ENCODE data around the gene NUP210L. TPM values are rescaled to one million over a fixed set of nuclear protein-coding genes. Genes with fewer than 3 reads are reported as not detected.

NUP210L gene
- polyA plus RNA-seq, 4 donors = 0.01 to 0.03 TPM; not detected in 2

GRCh38 chr1:153961421-153961820 lies 193.5 kb downstream of the NUP210L start:
- Histone ChIP-seq H3K27ac (ENCODE audit: low read depth in 1 of 3, low read length in 2 of 3) (peak overlapping the region in 1 of 3 donors; percentile 18), H3K36me3 (ENCODE audit: control insufficient read depth in 3 of 3, insufficient read depth in 2 of 3, low read depth in 1 of 3, low read length in 3 of 3) (peaks cover 0 to 20% (median 0%) of the 10 kb centered on the region in 3 donors), H3K27me3 (ENCODE audit: control insufficient read depth in 3 of 3, insufficient read depth in 3 of 3, low read length in 3 of 3) (no peaks in the 10 kb centered on the region), H3K4me1 (ENCODE audit: control insufficient read depth in 3 of 3, insufficient read depth in 2 of 3, low read depth in 1 of 3, low read length in 2 of 3) (peaks cover 2 to 36% (median 18%) of the 10 kb centered on the region in 3 donors), H3K4me3 (ENCODE audit: low read depth in 1 of 3, low read length in 3 of 3) (peak overlapping the region in 1 of 3 donors; percentile 90), H3K9me3 (ENCODE audit: control insufficient read depth in 2 of 2, insufficient read depth in 1 of 2, low read depth in 1 of 2, low read length in 1 of 2) (no peaks in the 10 kb centered on the region)
- FAIRE-seq (no peak), DNase-seq (no peak)
- WGBS, 3 donors = 80 to 94% (median 84%) methylated on average over 4 of the region's 4 CpGs

DNA sequence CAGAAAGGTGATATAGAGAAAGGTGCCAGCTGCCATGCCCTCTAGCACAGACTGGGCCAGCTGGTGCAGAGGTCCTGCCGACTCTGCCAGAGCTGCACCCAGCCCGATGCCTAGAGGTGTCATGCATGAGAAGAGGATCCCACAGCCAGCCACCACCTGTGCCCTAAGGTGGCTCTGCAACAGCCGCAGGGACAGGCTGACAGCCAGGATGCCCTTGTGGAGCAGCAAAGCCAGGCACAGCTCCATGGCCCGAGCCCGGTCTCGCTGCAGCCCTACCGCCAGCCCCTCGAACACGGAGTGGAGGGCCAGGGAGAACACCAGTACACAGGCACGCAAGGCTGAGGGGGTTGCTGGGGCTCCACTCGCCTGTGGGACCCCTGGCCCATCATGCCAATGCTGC lies 194.7 kb downstream of the NUP210L start:
- Histone ChIP-seq H3K27me3 (ENCODE audit: control insufficient read depth in 3 of 3, insufficient read depth in 3 of 3, low read length in 3 of 3) (no peaks in the 10 kb centered on the region), H3K4me3 (ENCODE audit: low read depth in 1 of 3, low read length in 3 of 3) (no peak overlapping the region), H3K27ac (ENCODE audit: low read depth in 1 of 3, low read length in 2 of 3) (no peak overlapping the region), H3K9me3 (ENCODE audit: control insufficient read depth in 2 of 2, insufficient read depth in 1 of 2, low read depth in 1 of 2, low read length in 1 of 2) (no peaks in the 10 kb centered on the region), H3K4me1 (ENCODE audit: control insufficient read depth in 3 of 3, insufficient read depth in 2 of 3, low read depth in 1 of 3, low read length in 2 of 3) (peaks cover 2 to 42% (median 19%) of the 10 kb centered on the region in 3 donors), H3K36me3 (ENCODE audit: control insufficient read depth in 3 of 3, insufficient read depth in 2 of 3, low read depth in 1 of 3, low read length in 3 of 3) (peaks cover 0 to 24% (median 0%) of the 10 kb centered on the region in 3 donors)
- DNase-seq (no peak), FAIRE-seq (no peak)
- 92 to 96% (median 95%) methylated on average over 11 of the region's 11 CpGs for WGBS, 3 donors

- H3K4me1 ChIP-seq (ENCODE audit: control insufficient read depth in 3 of 3, insufficient read depth in 2 of 3, low read depth in 1 of 3, low read length in 2 of 3) = peaks cover 2 to 43% (median 19%) of the 10 kb centered on the region in 3 donors
- WGBS, 3 donors = 69 to 81% (median 73%) methylated on average over 3 of the region's 3 CpGs
These were observed 195.4 kb downstream of the NUP210L start for GRCh38 chr1:153959454-153959853.

GRCh38 chr1:153958961-153959260 lies 196.0 kb downstream of the NUP210L start:
- Histone ChIP-seq H3K4me1 (ENCODE audit: control insufficient read depth in 3 of 3, insufficient read depth in 2 of 3, low read depth in 1 of 3, low read length in 2 of 3) (peaks cover 2 to 43% (median 19%) of the 10 kb centered on the region in 3 donors), H3K4me3 (ENCODE audit: low read depth in 1 of 3, low read length in 3 of 3) (peak overlapping the region in 1 of 3 donors; percentile 2), H3K36me3 (ENCODE audit: control insufficient read depth in 3 of 3, insufficient read depth in 2 of 3, low read depth in 1 of 3, low read length in 3 of 3) (peaks cover 0 to 33% (median 0%) of the 10 kb centered on the region in 3 donors), H3K27ac (ENCODE audit: low read depth in 1 of 3, low read length in 2 of 3) (peak overlapping the region in 2 of 3 donors; percentile 38 to 73), H3K27me3 (ENCODE audit: control insufficient read depth in 3 of 3, insufficient read depth in 3 of 3, low read length in 3 of 3) (no peaks in the 10 kb centered on the region), H3K9me3 (ENCODE audit: control insufficient read depth in 2 of 2, insufficient read depth in 1 of 2, low read depth in 1 of 2, low read length in 1 of 2) (no peaks in the 10 kb centered on the region)
- 20 to 27% (median 25%) methylated on average over 4 of the region's 4 CpGs for WGBS, 3 donors
- no peak for DNase-seq
- FAIRE-seq = no peak

More at GRCh38 chr1:153959454-153959853, 195.4 kb downstream of the NUP210L start:
- Histone ChIP-seq H3K9me3 (ENCODE audit: control insufficient read depth in 2 of 2, insufficient read depth in 1 of 2, low read depth in 1 of 2, low read length in 1 of 2) (no peaks in the 10 kb centered on the region), H3K36me3 (ENCODE audit: control insufficient read depth in 3 of 3, insufficient read depth in 2 of 3, low read depth in 1 of 3, low read length in 3 of 3) (peaks cover 0 to 30% (median 0%) of the 10 kb centered on the region in 3 donors), H3K27me3 (ENCODE audit: control insufficient read depth in 3 of 3, insufficient read depth in 3 of 3, low read length in 3 of 3) (no peaks in the 10 kb centered on the region), H3K27ac (ENCODE audit: low read depth in 1 of 3, low read length in 2 of 3) (peak overlapping the region in 2 of 3 donors; percentile 38 to 73), H3K4me3 (ENCODE audit: low read depth in 1 of 3, low read length in 3 of 3) (no peak overlapping the region)
- DNase-seq (no peak), FAIRE-seq (no peak)

- peak; percentile 99 for DNase-seq
- no peaks in the 10 kb centered on the region for H3K9me3 ChIP-seq (ENCODE audit: control insufficient read depth in 2 of 2, insufficient read depth in 1 of 2, low read depth in 1 of 2, low read length in 1 of 2)
- WGBS, 3 donors = 0 to 1% (median 0%) methylated on average over 67 to 74 of the region's 75 CpGs
- no peaks in the 10 kb centered on the region for H3K27me3 ChIP-seq (ENCODE audit: control insufficient read depth in 3 of 3, insufficient read depth in 3 of 3, low read length in 3 of 3)
- peak within 1 kb of the TSS; percentile 64 to 90 (median 86) for H3K4me3 ChIP-seq (ENCODE audit: low read depth in 1 of 3, low read length in 3 of 3)
- FAIRE-seq = no peak
- peaks cover 0 to 39% (median 2%) of the 10 kb centered on the region in 3 donors for H3K36me3 ChIP-seq (ENCODE audit: control insufficient read depth in 3 of 3, insufficient read depth in 2 of 3, low read depth in 1 of 3, low read length in 3 of 3)
- peaks cover 2 to 43% (median 19%) of the 10 kb centered on the region in 3 donors for H3K4me1 ChIP-seq (ENCODE audit: control insufficient read depth in 3 of 3, insufficient read depth in 2 of 3, low read depth in 1 of 3, low read length in 2 of 3)
- H3K27ac ChIP-seq (ENCODE audit: low read depth in 1 of 3, low read length in 2 of 3) = peak within 1 kb of the TSS; percentile 39 to 94 (median 93)
These were observed 196.5 kb downstream of the NUP210L start, which contains the start of gene CRTC2 for GRCh38 chr1:153958111-153958960. TSS of gene CRTC2 (minus strand) at chr1:153958612. CDS start at chr1:153958497, 115 bp downstream.

DNA sequence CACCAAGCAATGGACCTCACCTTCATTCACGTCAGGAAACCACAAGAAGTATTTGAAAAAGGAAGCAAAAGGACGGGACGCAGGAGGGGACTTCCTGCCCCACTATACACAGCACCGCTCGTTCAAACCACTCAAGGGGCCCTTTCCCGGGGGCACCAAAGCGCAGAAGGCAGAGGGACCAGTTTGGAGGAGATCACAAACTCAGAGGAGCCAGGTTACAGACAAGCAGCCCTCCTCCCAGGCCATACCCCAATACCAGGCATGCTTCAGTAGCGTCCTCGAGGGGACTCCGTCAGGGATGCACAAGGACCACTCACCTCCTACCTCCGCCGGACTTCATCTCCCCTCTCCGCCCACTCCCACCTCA lies 197.1 kb downstream of the NUP210L start:
- peaks cover 0 to 44% (median 4%) of the 10 kb centered on the region in 3 donors for H3K36me3 ChIP-seq (ENCODE audit: control insufficient read depth in 3 of 3, insufficient read depth in 2 of 3, low read depth in 1 of 3, low read length in 3 of 3)
- WGBS, 3 donors = 0% methylated on average over 11 to 13 of the region's 13 CpGs
- DNase-seq = peak in 1 of 2 donors; percentile 33
- no peak for FAIRE-seq
- H3K4me3 ChIP-seq (ENCODE audit: low read depth in 1 of 3, low read length in 3 of 3) = peak overlapping the region; percentile 64 to 90 (median 86)
- H3K4me1 ChIP-seq (ENCODE audit: control insufficient read depth in 3 of 3, insufficient read depth in 2 of 3, low read depth in 1 of 3, low read length in 2 of 3) = peaks cover 2 to 43% (median 19%) of the 10 kb centered on the region in 3 donors
- peak overlapping the region; percentile 39 to 94 (median 93) for H3K27ac ChIP-seq (ENCODE audit: low read depth in 1 of 3, low read length in 2 of 3)
- no peaks in the 10 kb centered on the region for H3K27me3 ChIP-seq (ENCODE audit: control insufficient read depth in 3 of 3, insufficient read depth in 3 of 3, low read length in 3 of 3)
- no peaks in the 10 kb centered on the region for H3K9me3 ChIP-seq (ENCODE audit: control insufficient read depth in 2 of 2, insufficient read depth in 1 of 2, low read depth in 1 of 2, low read length in 1 of 2)

DNA sequence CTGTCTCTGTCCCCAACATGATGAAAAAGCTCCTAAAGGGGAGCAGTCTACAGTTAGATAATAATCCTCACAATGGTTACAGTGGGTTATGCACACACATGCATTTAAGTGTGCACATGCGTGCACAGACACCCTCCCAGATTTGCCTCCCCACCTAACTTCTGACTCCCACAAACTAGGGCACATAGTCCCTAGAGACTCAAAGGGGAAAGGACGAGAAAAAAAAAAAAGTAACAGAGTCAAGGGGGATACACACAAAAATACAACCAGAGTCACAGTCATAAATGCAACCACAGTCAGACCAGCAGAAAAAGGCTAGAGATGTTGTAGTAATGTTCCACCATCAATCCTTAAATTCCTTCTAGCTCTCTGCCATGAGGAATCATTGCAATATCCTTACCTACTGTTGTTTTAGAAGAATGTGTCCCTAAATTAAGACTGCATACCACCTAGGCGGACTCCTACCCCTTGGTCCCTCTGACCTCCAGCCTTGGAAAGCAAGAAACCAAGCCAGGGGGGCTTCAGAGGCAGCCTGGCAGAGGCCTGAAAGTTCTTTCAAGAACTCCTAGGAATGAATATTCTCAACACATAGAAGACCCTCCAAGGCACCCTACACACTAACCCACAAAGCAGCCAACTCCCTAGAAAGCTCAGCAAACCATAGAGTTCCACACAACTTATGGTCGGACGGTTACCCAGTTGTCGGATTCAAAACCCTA lies 197.7 kb downstream of the NUP210L start:
- Histone ChIP-seq H3K9me3 (ENCODE audit: control insufficient read depth in 2 of 2, insufficient read depth in 1 of 2, low read depth in 1 of 2, low read length in 1 of 2) (no peaks in the 10 kb centered on the region), H3K4me1 (ENCODE audit: control insufficient read depth in 3 of 3, insufficient read depth in 2 of 3, low read depth in 1 of 3, low read length in 2 of 3) (peaks cover 1 to 37% (median 15%) of the 10 kb centered on the region in 3 donors), H3K36me3 (ENCODE audit: control insufficient read depth in 3 of 3, insufficient read depth in 2 of 3, low read depth in 1 of 3, low read length in 3 of 3) (peaks cover 0 to 50% (median 4%) of the 10 kb centered on the region in 3 donors), H3K4me3 (ENCODE audit: low read depth in 1 of 3, low read length in 3 of 3) (peak overlapping the region; percentile 64 to 90 (median 86)), H3K27me3 (ENCODE audit: control insufficient read depth in 3 of 3, insufficient read depth in 3 of 3, low read length in 3 of 3) (no peaks in the 10 kb centered on the region), H3K27ac (ENCODE audit: low read depth in 1 of 3, low read length in 2 of 3) (peak overlapping the region in 2 of 3 donors; percentile 93 to 94)
- no peak for DNase-seq
- 23 to 29% (median 27%) methylated on average over 6 of the region's 6 CpGs for WGBS, 3 donors
- FAIRE-seq = no peak

GRCh38 chr1:153954826-153955225 lies 200.0 kb downstream of the NUP210L start:
- DNase-seq (no peak), FAIRE-seq (no peak)
- Histone ChIP-seq H3K27me3 (ENCODE audit: control insufficient read depth in 3 of 3, insufficient read depth in 3 of 3, low read length in 3 of 3) (no peaks in the 10 kb centered on the region), H3K9me3 (ENCODE audit: control insufficient read depth in 2 of 2, insufficient read depth in 1 of 2, low read depth in 1 of 2, low read length in 1 of 2) (no peaks in the 10 kb centered on the region), H3K27ac (ENCODE audit: low read depth in 1 of 3, low read length in 2 of 3) (no peak overlapping the region), H3K4me3 (ENCODE audit: low read depth in 1 of 3, low read length in 3 of 3) (no peak overlapping the region), H3K4me1 (ENCODE audit: control insufficient read depth in 3 of 3, insufficient read depth in 2 of 3, low read depth in 1 of 3, low read length in 2 of 3) (peaks cover 0 to 29% (median 12%) of the 10 kb centered on the region in 3 donors), H3K36me3 (ENCODE audit: control insufficient read depth in 3 of 3, insufficient read depth in 2 of 3, low read depth in 1 of 3, low read length in 3 of 3) (peaks cover 4 to 52% (median 9%) of the 10 kb centered on the region in 3 donors)
- WGBS, 3 donors = 92 to 94% (median 94%) methylated on average over 10 of the region's 10 CpGs
